GM19193 (cell line): ENCODE data around the gene RNF141.

Experiments
- POLR2A ChIP-seq: IDR thresholded peaks from 4 replicates; pipeline ENCODE4 v1.6.1; 2011; ENCODE audit not compliant: insufficient read depth, insufficient read length; ENCODE audit errors: extremely low read depth

RNF141 gene

GRCh38 chr11:10498426-10499250 lies 42.3 kb downstream of the RNF141 start:
- no peak for TF ChIP-seq POLR2A

GRCh38 chr11:10498022-10498400 lies 43.0 kb downstream of the RNF141 start:
- TF ChIP-seq POLR2A: no peak

GRCh38 chr11:10497371-10498021 lies 43.5 kb downstream of the RNF141 start:
- no peak for TF ChIP-seq POLR2A

GRCh38 chr11:10496296-10496936 lies 44.6 kb downstream of the RNF141 start:
- no peak for TF ChIP-seq POLR2A

- no peak for TF ChIP-seq POLR2A
Measured at GRCh38 chr11:10495464-10495786, 45.6 kb downstream of the RNF141 start.

- TF ChIP-seq POLR2A: no peak
Measured at GRCh38 chr11:10494636-10495463, 46.1 kb downstream of the RNF141 start.

GRCh38 chr11:10493041-10493663 lies 47.8 kb downstream of the RNF141 start:
- TF ChIP-seq POLR2A: no peak

- TF ChIP-seq POLR2A: no peak
Measured at GRCh38 chr11:10492084-10492483, 48.9 kb downstream of the RNF141 start.

- no peak for TF ChIP-seq POLR2A
Measured at GRCh38 chr11:10490398-10491241, 50.4 kb downstream of the RNF141 start.

- TF ChIP-seq POLR2A: no peak
Measured at GRCh38 chr11:10490032-10490397, 51.0 kb downstream of the RNF141 start.

GRCh38 chr11:10488934-10489691 lies 51.9 kb downstream of the RNF141 start:
- no peak for TF ChIP-seq POLR2A

GRCh38 chr11:10488121-10488933 lies 52.7 kb downstream of the RNF141 start:
- TF ChIP-seq POLR2A: no peak
